NCI-H510A treated with DMSO at 0.1 percent for 48 hours (cell line): Measurements from ENCODE around the gene HHIPL1.
"Not testable (repeated sequence)": the region's sequence is repeated elsewhere in the genome, so short reads cannot be mapped to it uniquely, and the experiment has no call there.

Source experiments
- DNase-seq: peaks from one replicate; lab custom pipeline; 2025; lab: John Stamatoyannopoulos, UW

HHIPL1 gene

GRCh38 chr14:99660794-99661193, 15.9 kb downstream of the HHIPL1 start:
- DNase-seq, result no peak

- not testable (repeated sequence) for DNase-seq
Measured at GRCh38 chr14:99661206-99661605, 16.3 kb downstream of the HHIPL1 start.

- DNase-seq, result no peak
Measured at GRCh38 chr14:99662846-99663245, 17.9 kb downstream of the HHIPL1 start.

GRCh38 chr14:99663386-99664057, 18.6 kb downstream of the HHIPL1 start:
- no peak for DNase-seq

- DNase-seq, result no peak
Measured at GRCh38 chr14:99664058-99664936, 19.4 kb downstream of the HHIPL1 start.

- no peak for DNase-seq
Measured at GRCh38 chr14:99664937-99665273, 20.0 kb downstream of the HHIPL1 start.

GRCh38 chr14:99666533-99666932, 21.6 kb downstream of the HHIPL1 start:
- no peak for DNase-seq

GRCh38 chr14:99667045-99667444, 22.1 kb downstream of the HHIPL1 start:
- no peak for DNase-seq

GRCh38 chr14:99667821-99668220, 22.9 kb downstream of the HHIPL1 start:
- no peak for DNase-seq

- DNase-seq, result no peak
Measured at GRCh38 chr14:99668307-99669295, 23.7 kb downstream of the HHIPL1 start.

GRCh38 chr14:99670361-99671234, 25.7 kb downstream of the HHIPL1 start:
- no peak for DNase-seq

GRCh38 chr14:99671235-99672224, 26.6 kb downstream of the HHIPL1 start:
- no peak for DNase-seq

GRCh38 chr14:99672506-99673304, 27.8 kb downstream of the HHIPL1 start:
- no peak for DNase-seq

- DNase-seq, result no peak
Measured at GRCh38 chr14:99673305-99674063, 28.6 kb downstream of the HHIPL1 start.

- no peak for DNase-seq
Measured at GRCh38 chr14:99674064-99674650, 29.2 kb downstream of the HHIPL1 start.

GRCh38 chr14:99674776-99675381, 29.9 kb downstream of the HHIPL1 start:
- DNase-seq, result no peak

GRCh38 chr14:99675382-99675835, 30.5 kb downstream of the HHIPL1 start:
- DNase-seq, result no peak
